DOHH2 (cell line): Measurements from ENCODE around the gene IGF1R.

Source experiments
- H3F3A ChIP-seq: fragments of 200-600 bp; sonication (generic), shearing (Covaris generic); 2 replicates; pipeline ENCODE4 v1.6.0; 2016; ENCODE audit warnings: antibody characterized with exemption, mild to moderate bottlenecking; ENCODE audit not compliant: control insufficient read depth, insufficient read depth
- H3K27ac ChIP-seq: fragments of 200-600 bp; sonication (generic); 2 replicates; pipeline ENCODE4 v1.5.1; 2014; ENCODE audit warnings: low read depth, mild to moderate bottlenecking, low read length, moderate library complexity
- H3K27me3 ChIP-seq: fragments of 200-600 bp; sonication (generic); 2 replicates; pipeline ENCODE4 v1.6.1; 2014; ENCODE audit warnings: mild to moderate bottlenecking, low read length, mixed read lengths; ENCODE audit not compliant: control insufficient read depth
- H3K36me3 ChIP-seq: fragments of 200-600 bp; sonication (generic); 2 replicates; pipeline ENCODE4 v1.6.1; 2014; ENCODE audit warnings: mild to moderate bottlenecking, low read length, moderate library complexity, mixed read lengths; ENCODE audit not compliant: control insufficient read depth
- H3K4me1 ChIP-seq: fragments of 200-600 bp; sonication (generic); 2 replicates; pipeline ENCODE4 v1.6.1; 2014; ENCODE audit warnings: mild to moderate bottlenecking, low read length, mixed read lengths; ENCODE audit not compliant: control insufficient read depth
- H3K4me2 ChIP-seq: fragments of 200-600 bp; sonication (generic); 2 replicates; pipeline ENCODE4 v1.6.0; 2014; ENCODE audit warnings: mild to moderate bottlenecking, low read length, moderate library complexity
- H3K4me3 ChIP-seq: fragments of 200-600 bp; sonication (generic); 2 replicates; pipeline ENCODE4 v1.5.1; 2014; ENCODE audit warnings: mild to moderate bottlenecking, low read length, mixed read lengths
- H3K79me2 ChIP-seq: fragments of 200-600 bp; sonication (generic); 2 replicates; pipeline ENCODE4 v1.6.1; 2014; ENCODE audit warnings: mild to moderate bottlenecking, low read length, mixed read lengths; ENCODE audit not compliant: control insufficient read depth
- H3K9me2 ChIP-seq: fragments of 200-600 bp; sonication (generic); replicated peaks from 2 replicates; pipeline ENCODE4 v1.6.1; 2014; ENCODE audit warnings: mild to moderate bottlenecking, low read length, mixed read lengths; ENCODE audit not compliant: control insufficient read depth
- H3K9me3 ChIP-seq: fragments of 200-600 bp; sonication (generic); 2 replicates; pipeline ENCODE4 v1.6.1; 2014; ENCODE audit warnings: antibody characterized with exemption, low read length, mixed read lengths; ENCODE audit not compliant: control insufficient read depth, insufficient read depth
- H4K20me1 ChIP-seq: fragments of 200-600 bp; sonication (generic); 2 replicates; pipeline ENCODE4 v1.6.0; 2014; ENCODE audit warnings: low read depth, mild to moderate bottlenecking, antibody characterized with exemption, low read length, moderate library complexity; ENCODE audit not compliant: control insufficient read depth, insufficient read depth
- CTCF ChIP-seq: fragments of 200-600 bp; sonication (generic); IDR thresholded peaks from one replicate; pipeline ENCODE4 v1.5.1; 2014; ENCODE audit warnings: antibody characterized with exemption, mild to moderate bottlenecking, low read depth, low read length; ENCODE audit not compliant: poor library complexity, severe bottlenecking
- EZH2phosphoT487 ChIP-seq: fragments of 200-600 bp; sonication (generic); IDR thresholded peaks from 2 replicates; pipeline ENCODE4 v1.6.1; 2017; ENCODE audit warnings: borderline replicate concordance, mild to moderate bottlenecking, antibody characterized with exemption, low read length, moderate library complexity, mixed read lengths

The IGF1R gene

GRCh38 chr15:98765610-98766009, 117.3 kb downstream of the IGF1R start:
- Histone ChIP-seq H3K36me3 (no peaks in the 10 kb centered on the region), H3K4me2 (no peak overlapping the region), H4K20me1 (peaks cover 22% of the 10 kb centered on the region), H3K9me3 (no peaks in the 10 kb centered on the region), H3K27me3 (peaks cover 1% of the 10 kb centered on the region; the same call in 1 of the 2 replicates), H3K27ac (no peak overlapping the region), H3K4me1 (peaks cover 3% of the 10 kb centered on the region; the same call in 1 of the 2 replicates), H3K4me3 (no peak overlapping the region), H3K79me2 (0 out of 2 replicates have a peak, but pooled peaks cover 3% of the 10 kb centered on the region), H3K9me2 (no peaks in the 10 kb centered on the region), H3F3A (no peaks in the 10 kb centered on the region)
- TF ChIP-seq EZH2phosphoT487, result no peak
- no peak for TF ChIP-seq CTCF

- Histone ChIP-seq H3K27me3 (peaks cover 10% of the 10 kb centered on the region), H3K27ac (no peak overlapping the region), H3K9me2 (no peaks in the 10 kb centered on the region), H3K4me2 (no peak overlapping the region), H3K4me1 (peaks cover 6% of the 10 kb centered on the region), H3K4me3 (no peak overlapping the region), H3F3A (no peaks in the 10 kb centered on the region), H4K20me1 (peaks cover 29% of the 10 kb centered on the region), H3K36me3 (no peaks in the 10 kb centered on the region), H3K79me2 (0 out of 2 replicates have a peak, but pooled peaks cover 3% of the 10 kb centered on the region), H3K9me3 (no peaks in the 10 kb centered on the region)
- TF ChIP-seq CTCF (no peak), EZH2phosphoT487 (no peak)
These were observed 119.4 kb downstream of the IGF1R start for GRCh38 chr15:98767692-98768091.

GRCh38 chr15:98769867-98770266, 121.5 kb downstream of the IGF1R start:
- H3F3A ChIP-seq, result no peaks in the 10 kb centered on the region
- peaks cover 35% of the 10 kb centered on the region for H4K20me1 ChIP-seq
- no peaks in the 10 kb centered on the region for H3K9me2 ChIP-seq
- H3K4me3 ChIP-seq, result no peak overlapping the region
- H3K36me3 ChIP-seq, result no peaks in the 10 kb centered on the region
- H3K27me3 ChIP-seq, result peaks cover 24% of the 10 kb centered on the region
- TF ChIP-seq EZH2phosphoT487, result no peak
- TF ChIP-seq CTCF, result no peak
- H3K9me3 ChIP-seq, result no peaks in the 10 kb centered on the region
- peaks cover 9% of the 10 kb centered on the region for H3K4me1 ChIP-seq
- H3K79me2 ChIP-seq, result peaks cover 7% of the 10 kb centered on the region; the same call in 1 of the 2 replicates
- no peak overlapping the region for H3K4me2 ChIP-seq
- H3K27ac ChIP-seq, result no peak overlapping the region

- no peaks in the 10 kb centered on the region for H3K9me3 ChIP-seq
- peaks cover 16% of the 10 kb centered on the region for H3K4me1 ChIP-seq
- H3K36me3 ChIP-seq, result no peaks in the 10 kb centered on the region
- H3K9me2 ChIP-seq, result no peaks in the 10 kb centered on the region
- H3K27ac ChIP-seq, result no peak overlapping the region
- no peak overlapping the region for H3K4me2 ChIP-seq
- no peak for TF ChIP-seq EZH2phosphoT487
- no peak for TF ChIP-seq CTCF
- peaks cover 34% of the 10 kb centered on the region for H4K20me1 ChIP-seq
- H3K79me2 ChIP-seq, result peaks cover 7% of the 10 kb centered on the region; the same call in 1 of the 2 replicates
- H3F3A ChIP-seq, result no peaks in the 10 kb centered on the region
- peaks cover 24% of the 10 kb centered on the region for H3K27me3 ChIP-seq
- H3K4me3 ChIP-seq, result no peak overlapping the region
These were observed 122.6 kb downstream of the IGF1R start for GRCh38 chr15:98770984-98771383.
